Adrenal gland (tissue), 12 donors: ENCODE data around the gene KRTAP4-16. TPM values are rescaled to one million over a fixed set of nuclear protein-coding genes. Genes with fewer than 3 reads are reported as not detected.

ENCODE experiments used
- DNase-seq, 7 donors: peaks; one replicate each; pipeline ENCODE4 v3.0.0-alpha.2; 2019 to 2020
- H3K27ac ChIP-seq, 5 donors: fragments of 200-600 bp; sonication (generic) in 4 of 5; 1 replicate in 3 of 5; 2 replicates in 2 of 5; pipeline versions ENCODE4 v1.5.1 to v1.8.0; 2016 to 2020; ENCODE audit warnings: mild to moderate bottlenecking in 1 of 5
- H3K27me3 ChIP-seq: fragments of 200-600 bp; 2 replicates; pipeline ENCODE4 v1.8.0; 2021
- H3K36me3 ChIP-seq, 2 donors: fragments of 200-600 bp; replicated peaks in 1 of 2; 1 replicate in 1 of 2; 2 replicates in 1 of 2; pipeline versions ENCODE4 v1.5.1 to v1.8.0; 2018 to 2022
- H3K4me1 ChIP-seq, 2 donors: fragments of 200-600 bp; replicated peaks in 1 of 2; 1 replicate in 1 of 2; 2 replicates in 1 of 2; pipeline versions ENCODE4 v1.5.1 to v1.8.0; 2018 to 2021
- H3K4me3 ChIP-seq, 4 donors: fragments of 200-600 bp; sonication (generic) in 3 of 4; one replicate each; pipeline ENCODE4 v1.5.1; 2016 to 2018
- H3K9me3 ChIP-seq, 3 donors: fragments of 200-600 bp; sonication (generic) in 1 of 3; replicated peaks in 1 of 3; 1 replicate in 2 of 3; 2 replicates in 1 of 3; pipeline versions ENCODE4 v1.5.1 to v1.8.0; 2016 to 2021
- POLR2A ChIP-seq, 2 donors: fragments of 450-650 bp; IDR thresholded peaks; one replicate each; pipeline ENCODE4 v1.6.1; 2017; ENCODE audit warnings: antibody characterized with exemption in 2 of 2, mild to moderate bottlenecking in 2 of 2, moderate library complexity in 1 of 2
- WGBS, 4 donors: extraction: QIAGEN DNeasy Blood & Tissue Kit in 2 of 4; methylation state at CpG; one replicate each; pipeline versions ENCODE4 v1.1.5 to v1.1.7; 2013 to 2017; 5-methylcytosine and 5-hydroxymethylcytosine counted together
- intact Hi-C, 2 donors: fragments of 100-400 bp; cut with DNase I; formaldehyde crosslinking; loops; one replicate each; pipeline versions ENCODE4 v1.14.1 to v1.15.0; 2022 to 2023
- polyA plus RNA-seq, 3 donors: library from polyadenylated mRNA; stranded (reverse); fragments of 200-250 nt in 2 of 3; fragments of 350-450 nt in 1 of 3; fragmentation: Illumina TruSeq in 1 of 3; extraction: RNeasy Lipid Tissue Mini Kit (QIAGEN cat#74804) in 1 of 3; gene quantifications; one replicate each; pipeline ENCODE4 v1.2.3, GENCODE V29; 2013 to 2014
- total RNA-seq, 9 donors: library from RNA; depleted of rRNA in 4 of 9; stranded (reverse); fragments of >200 nt in 4 of 9; fragments of 120-200 nt in 1 of 9; fragmentation: NEBNext Ultra II Directional in 1 of 9; extraction: Animal tissue kit (Norgen Biotek cat#: 25700) in 1 of 9; gene quantifications; one replicate each; pipeline versions ENCODE4 v1.1.0 to v1.2.4, GENCODE V29; 2013 to 2023
- TF ChIP-seq, protein P1 (sequence below), 6 experiments: fragments of 450-650 bp in 4 of 6; fragments of 200-600 bp in 2 of 6; sonication (generic) in 1 of 6; IDR thresholded peaks; 1 replicate in 5 of 6; 2 replicates in 1 of 6; pipeline versions ENCODE4 v1.5.1 to v1.8.0; 2016 to 2021; ENCODE audit warnings: antibody characterized with exemption in 6 of 6, mild to moderate bottlenecking in 2 of 6, moderate library complexity in 1 of 6
- donor health status: healthy with polysubstance abuse.
- donor health status: Bipolar disorder and iron deficiency.
- donor health status: DM: yes; HTN: yes; CAD: no.
- donor health status: DM: no; HTN: no; CAD: no.
- donor health status: DM: no; HTN: no; CAD: no.
- donor health status: DM: yes; HTN: yes; CAD: no.

The KRTAP4-16 gene
- total and polyA plus RNA-seq, 12 donors: not detected

DNA sequence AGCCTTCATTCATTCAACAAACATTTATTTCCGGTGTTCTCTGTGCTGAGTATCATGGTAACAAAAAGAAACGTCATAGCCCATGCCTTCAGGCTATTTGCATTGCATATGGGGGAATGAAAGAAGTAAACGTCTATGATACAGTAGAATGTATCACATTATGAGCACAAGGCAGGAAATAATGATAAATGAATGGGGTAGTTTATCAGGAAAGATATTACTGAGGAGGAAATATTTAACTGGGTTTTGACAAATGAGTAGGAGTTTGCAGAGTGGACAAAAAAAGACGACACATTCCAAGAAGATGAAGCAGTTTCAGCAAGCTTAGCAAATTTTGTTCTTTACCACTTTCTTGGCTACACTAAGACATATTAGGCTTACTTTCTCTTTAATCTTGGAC, 19.4 kb downstream of the KRTAP4-16 start:
- H3K36me3 ChIP-seq: no peaks in the 10 kb centered on the region
- no peak for DNase-seq
- intact Hi-C loops: no loop called here
- WGBS, 4 donors: 44 to 63% (median 52%) methylated on average over 3 to 4 of the region's 4 CpGs
- no peaks in the 10 kb centered on the region for H3K9me3 ChIP-seq
- no peak for TF ChIP-seq POLR2A (IDR thresholded peaks at IDR 0.05)
- TF ChIP-seq, protein P1, sequence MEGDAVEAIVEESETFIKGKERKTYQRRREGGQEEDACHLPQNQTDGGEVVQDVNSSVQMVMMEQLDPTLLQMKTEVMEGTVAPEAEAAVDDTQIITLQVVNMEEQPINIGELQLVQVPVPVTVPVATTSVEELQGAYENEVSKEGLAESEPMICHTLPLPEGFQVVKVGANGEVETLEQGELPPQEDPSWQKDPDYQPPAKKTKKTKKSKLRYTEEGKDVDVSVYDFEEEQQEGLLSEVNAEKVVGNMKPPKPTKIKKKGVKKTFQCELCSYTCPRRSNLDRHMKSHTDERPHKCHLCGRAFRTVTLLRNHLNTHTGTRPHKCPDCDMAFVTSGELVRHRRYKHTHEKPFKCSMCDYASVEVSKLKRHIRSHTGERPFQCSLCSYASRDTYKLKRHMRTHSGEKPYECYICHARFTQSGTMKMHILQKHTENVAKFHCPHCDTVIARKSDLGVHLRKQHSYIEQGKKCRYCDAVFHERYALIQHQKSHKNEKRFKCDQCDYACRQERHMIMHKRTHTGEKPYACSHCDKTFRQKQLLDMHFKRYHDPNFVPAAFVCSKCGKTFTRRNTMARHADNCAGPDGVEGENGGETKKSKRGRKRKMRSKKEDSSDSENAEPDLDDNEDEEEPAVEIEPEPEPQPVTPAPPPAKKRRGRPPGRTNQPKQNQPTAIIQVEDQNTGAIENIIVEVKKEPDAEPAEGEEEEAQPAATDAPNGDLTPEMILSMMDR (IDR thresholded peaks at IDR 0.05): no peak
- H3K4me3 ChIP-seq: no peak overlapping the region
- H3K4me1 ChIP-seq: no peaks in the 10 kb centered on the region
- H3K27ac ChIP-seq: no peak overlapping the region
- H3K27me3 ChIP-seq: no peaks in the 10 kb centered on the region

DNA sequence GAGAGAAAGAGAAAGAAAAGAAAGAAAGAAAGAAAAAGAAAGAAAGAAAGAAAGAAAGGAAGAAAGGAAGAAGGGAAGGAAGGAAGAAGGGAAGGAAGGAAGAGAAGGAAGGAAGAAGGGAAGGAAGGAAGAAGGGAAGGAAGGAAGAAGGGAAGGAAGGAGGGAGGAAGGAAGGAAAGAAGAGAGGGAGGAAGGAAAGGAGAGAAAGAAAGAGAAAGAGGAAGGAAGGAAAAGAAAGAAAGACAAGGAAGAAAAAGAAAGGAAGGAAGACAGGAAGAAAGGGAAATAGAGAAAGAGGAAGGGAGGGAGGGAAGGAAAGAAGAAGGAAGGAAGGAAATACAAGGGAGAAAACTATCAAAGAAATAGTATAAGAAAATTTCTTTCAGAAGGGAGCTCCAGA, 25.2 kb downstream of the KRTAP4-16 start:
- Histone ChIP-seq H3K27ac (no peak overlapping the region), H3K9me3 (no peaks in the 10 kb centered on the region), H3K4me1 (no peaks in the 10 kb centered on the region), H3K27me3 (no peaks in the 10 kb centered on the region), H3K36me3 (no peaks in the 10 kb centered on the region), H3K4me3 (no peak overlapping the region)
- no peak for TF ChIP-seq POLR2A (IDR thresholded peaks at IDR 0.05)
- TF ChIP-seq, protein P1 (IDR thresholded peaks at IDR 0.05): no peak
- no peak for DNase-seq
- intact Hi-C loops: no loop called here

DNA sequence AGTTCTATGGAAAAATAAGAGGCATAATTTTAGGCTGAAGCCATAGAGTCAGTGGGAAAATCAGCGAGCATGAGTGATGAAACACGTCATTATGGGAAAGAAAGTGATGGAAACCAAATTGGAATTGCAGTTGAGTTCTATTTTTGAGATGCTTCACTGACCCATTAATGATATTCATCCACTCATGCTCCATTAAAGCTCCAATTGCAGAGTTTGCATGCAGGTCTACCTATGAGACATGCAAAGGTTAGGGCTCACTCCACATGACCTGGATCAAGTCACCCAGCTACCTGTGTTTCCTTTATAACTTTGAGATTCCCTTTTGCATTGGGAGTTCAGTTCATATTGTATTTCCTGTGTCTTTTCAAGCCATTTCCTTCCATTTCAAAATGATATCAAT, 28.3 kb downstream of the KRTAP4-16 start:
- intact Hi-C loops: no loop called here
- no peak overlapping the region for H3K27ac ChIP-seq
- WGBS, 4 donors: 89 to 94% (median 90%) methylated on average over 2 of the region's 2 CpGs
- no peaks in the 10 kb centered on the region for H3K4me1 ChIP-seq
- H3K36me3 ChIP-seq: no peaks in the 10 kb centered on the region
- no peak for DNase-seq
- H3K4me3 ChIP-seq: no peak overlapping the region
- TF ChIP-seq, protein P1 (IDR thresholded peaks at IDR 0.05): no peak
- TF ChIP-seq POLR2A (IDR thresholded peaks at IDR 0.05): no peak
- H3K9me3 ChIP-seq: no peaks in the 10 kb centered on the region
- H3K27me3 ChIP-seq: no peaks in the 10 kb centered on the region

DNA sequence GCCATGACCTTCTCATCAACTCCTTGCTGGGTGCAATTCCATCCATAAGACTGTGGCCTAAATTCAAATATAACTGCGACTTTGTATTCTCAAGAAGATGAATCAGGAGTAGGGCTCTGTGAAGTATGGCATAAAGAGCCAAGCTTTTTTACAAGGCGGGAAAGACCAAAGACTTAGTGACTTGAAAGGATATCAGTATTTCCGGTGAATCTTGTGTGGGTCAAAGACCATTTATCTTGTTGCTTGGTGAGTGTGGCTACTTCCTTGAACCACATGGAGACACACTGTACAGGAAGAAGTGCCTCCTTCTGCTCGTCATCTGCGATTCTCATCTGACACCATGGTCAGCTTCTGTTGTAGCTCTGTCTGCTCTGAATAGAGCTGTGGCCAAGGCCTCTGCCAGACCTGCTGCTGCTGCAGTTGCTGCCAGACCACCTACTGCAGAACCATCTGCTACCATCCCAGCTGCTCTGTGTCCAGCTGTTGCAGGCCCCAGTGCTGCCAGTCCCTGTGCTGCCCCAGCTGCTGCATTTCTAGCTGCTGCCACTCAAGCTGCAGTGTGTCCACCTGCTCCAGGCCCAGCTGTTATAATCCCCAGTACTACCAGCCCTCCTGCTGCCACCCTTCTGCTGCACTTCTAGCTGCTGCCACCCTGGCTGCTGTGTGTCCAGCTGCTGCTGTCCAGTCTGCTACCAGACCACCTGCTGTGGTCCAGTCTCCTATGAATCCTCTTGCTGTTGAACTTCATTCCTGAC, 30.2 kb downstream of the KRTAP4-16 start:
- intact Hi-C loops: no loop called here
- Histone ChIP-seq H3K27me3 (no peaks in the 10 kb centered on the region), H3K4me3 (no peak overlapping the region), H3K36me3 (no peaks in the 10 kb centered on the region), H3K4me1 (no peaks in the 10 kb centered on the region), H3K27ac (no peak overlapping the region), H3K9me3 (no peaks in the 10 kb centered on the region)
- no peak for TF ChIP-seq POLR2A (IDR thresholded peaks at IDR 0.05)
- TF ChIP-seq, protein P1 (IDR thresholded peaks at IDR 0.05): no peak
- no peak for DNase-seq
- WGBS, 4 donors: 77 to 84% (median 80%) methylated on average over 5 of the region's 5 CpGs
